Loucy (cell line): Measurements from ENCODE around the gene EXOSC3.
A peak's percentile ranks its signal among the peaks of the same experiment; 100 is the strongest.

ENCODE experiments used
- H2AFZ ChIP-seq: fragments of 200-600 bp; sonication (generic); 2 replicates; pipeline ENCODE4 v1.6.0; 2016; ENCODE audit warnings: antibody characterized with exemption, mild to moderate bottlenecking, low read length, moderate library complexity
- H3F3A ChIP-seq: fragments of 200-600 bp; 2 replicates; pipeline ENCODE4 v1.6.0; 2016; ENCODE audit warnings: antibody characterized with exemption, low read depth, mild to moderate bottlenecking
- H3K27me3 ChIP-seq: fragments of 200-600 bp; sonication (generic); 2 replicates; pipeline ENCODE4 v1.6.1; 2014; ENCODE audit warnings: low read length, mild to moderate bottlenecking; ENCODE audit not compliant: insufficient read depth, poor library complexity, severe bottlenecking
- H3K36me3 ChIP-seq: fragments of 200-600 bp; sonication (generic); 2 replicates; pipeline ENCODE4 v1.6.1; 2016; ENCODE audit warnings: low read length; ENCODE audit not compliant: insufficient read depth
- H3K4me1 ChIP-seq: fragments of 200-600 bp; sonication (generic); 2 replicates; pipeline ENCODE4 v1.5.1; 2014; ENCODE audit warnings: low read length, mild to moderate bottlenecking; ENCODE audit not compliant: insufficient read depth, poor library complexity, severe bottlenecking
- H3K4me2 ChIP-seq: fragments of 200-600 bp; sonication (generic); 2 replicates; pipeline ENCODE4 v1.6.0; 2014; ENCODE audit warnings: antibody characterized with exemption, low read length, low read depth, mild to moderate bottlenecking; ENCODE audit not compliant: poor library complexity, severe bottlenecking
- H3K4me3 ChIP-seq: fragments of 200-600 bp; sonication (generic); 2 replicates; pipeline ENCODE4 v1.5.1; 2014; ENCODE audit warnings: low read length, mild to moderate bottlenecking, mixed read lengths; ENCODE audit not compliant: poor library complexity, severe bottlenecking
- H3K79me2 ChIP-seq: fragments of 200-600 bp; sonication (generic); 2 replicates; pipeline ENCODE4 v1.6.1; 2014; ENCODE audit warnings: low read length; ENCODE audit not compliant: insufficient read depth
- H3K9ac ChIP-seq: fragments of 200-600 bp; sonication (generic); 2 replicates; pipeline ENCODE4 v1.6.0; 2014; ENCODE audit warnings: mild to moderate bottlenecking, low read depth, low read length, moderate library complexity; ENCODE audit not compliant: poor library complexity, severe bottlenecking
- H3K9me2 ChIP-seq: fragments of 200-600 bp; sonication (generic); replicated peaks from 2 replicates; pipeline ENCODE4 v1.6.1; 2016; ENCODE audit warnings: low read depth, low read length, mixed read lengths
- H3K9me3 ChIP-seq: fragments of 200-600 bp; sonication (generic); 2 replicates; pipeline ENCODE4 v1.6.1; 2014; ENCODE audit warnings: mild to moderate bottlenecking, antibody characterized with exemption, low read length, low read depth; ENCODE audit not compliant: insufficient read depth
- H4K20me1 ChIP-seq: fragments of 200-600 bp; sonication (generic); 2 replicates; pipeline ENCODE4 v1.6.0; 2014; ENCODE audit warnings: antibody characterized with exemption, low read length, mild to moderate bottlenecking; ENCODE audit not compliant: insufficient read depth, poor library complexity, severe bottlenecking
- EZH2phosphoT487 ChIP-seq: fragments of 200-600 bp; IDR thresholded peaks from 2 replicates; pipeline ENCODE4 v1.6.1; 2018; ENCODE audit warnings: antibody characterized with exemption, mild to moderate bottlenecking, moderate library complexity, borderline replicate concordance
- TF ChIP-seq, protein P1 (sequence below): fragments of 200-600 bp; sonication (generic); conservative IDR thresholded peaks from 2 replicates; pipeline ENCODE4 v1.5.1; 2014; ENCODE audit warnings: mild to moderate bottlenecking, antibody characterized with exemption, low read length

The EXOSC3 gene

GRCh38 chr9:37746448-37747270 is 38.2 kb downstream of the EXOSC3 start:
- Histone ChIP-seq H3K79me2 (no peaks in the 10 kb centered on the region), H3K9ac (no peak overlapping the region), H3F3A (no peaks in the 10 kb centered on the region), H3K27me3 (no peaks in the 10 kb centered on the region), H3K4me2 (no peak overlapping the region), H3K36me3 (no peaks in the 10 kb centered on the region), H3K9me3 (no peaks in the 10 kb centered on the region), H3K4me3 (no peak overlapping the region), H3K4me1 (no peaks in the 10 kb centered on the region), H4K20me1 (no peaks in the 10 kb centered on the region), H2AFZ (0 out of 2 replicates have a peak overlapping the region, but pooled peaks have one; percentile 63), H3K9me2 (no peaks in the 10 kb centered on the region)
- TF ChIP-seq EZH2phosphoT487, result no peak
- TF ChIP-seq, protein P1, sequence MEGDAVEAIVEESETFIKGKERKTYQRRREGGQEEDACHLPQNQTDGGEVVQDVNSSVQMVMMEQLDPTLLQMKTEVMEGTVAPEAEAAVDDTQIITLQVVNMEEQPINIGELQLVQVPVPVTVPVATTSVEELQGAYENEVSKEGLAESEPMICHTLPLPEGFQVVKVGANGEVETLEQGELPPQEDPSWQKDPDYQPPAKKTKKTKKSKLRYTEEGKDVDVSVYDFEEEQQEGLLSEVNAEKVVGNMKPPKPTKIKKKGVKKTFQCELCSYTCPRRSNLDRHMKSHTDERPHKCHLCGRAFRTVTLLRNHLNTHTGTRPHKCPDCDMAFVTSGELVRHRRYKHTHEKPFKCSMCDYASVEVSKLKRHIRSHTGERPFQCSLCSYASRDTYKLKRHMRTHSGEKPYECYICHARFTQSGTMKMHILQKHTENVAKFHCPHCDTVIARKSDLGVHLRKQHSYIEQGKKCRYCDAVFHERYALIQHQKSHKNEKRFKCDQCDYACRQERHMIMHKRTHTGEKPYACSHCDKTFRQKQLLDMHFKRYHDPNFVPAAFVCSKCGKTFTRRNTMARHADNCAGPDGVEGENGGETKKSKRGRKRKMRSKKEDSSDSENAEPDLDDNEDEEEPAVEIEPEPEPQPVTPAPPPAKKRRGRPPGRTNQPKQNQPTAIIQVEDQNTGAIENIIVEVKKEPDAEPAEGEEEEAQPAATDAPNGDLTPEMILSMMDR, result no peak

- Histone ChIP-seq H3K9me3 (no peaks in the 10 kb centered on the region), H3K9me2 (no peaks in the 10 kb centered on the region), H3K27me3 (no peaks in the 10 kb centered on the region), H3F3A (no peaks in the 10 kb centered on the region), H4K20me1 (no peaks in the 10 kb centered on the region), H3K4me2 (no peak overlapping the region), H3K79me2 (no peaks in the 10 kb centered on the region), H3K9ac (no peak overlapping the region), H3K36me3 (no peaks in the 10 kb centered on the region), H3K4me3 (no peak overlapping the region), H2AFZ (no peak overlapping the region; the same call in 1 of the 2 replicates), H3K4me1 (no peaks in the 10 kb centered on the region)
- TF ChIP-seq, protein P1, result no peak
- TF ChIP-seq EZH2phosphoT487, result no peak
These were observed 38.9 kb downstream of the EXOSC3 start for GRCh38 chr9:37745970-37746369.

- H3F3A ChIP-seq, result no peaks in the 10 kb centered on the region
- no peaks in the 10 kb centered on the region for H4K20me1 ChIP-seq
- no peak overlapping the region for H3K4me3 ChIP-seq
- H3K4me2 ChIP-seq, result no peak overlapping the region
- no peaks in the 10 kb centered on the region for H3K9me3 ChIP-seq
- H3K9me2 ChIP-seq, result no peaks in the 10 kb centered on the region
- TF ChIP-seq EZH2phosphoT487, result no peak
- TF ChIP-seq, protein P1, result no peak
- H3K9ac ChIP-seq, result no peak overlapping the region
- no peaks in the 10 kb centered on the region for H3K79me2 ChIP-seq
- H3K27me3 ChIP-seq, result no peaks in the 10 kb centered on the region
- H3K36me3 ChIP-seq, result no peaks in the 10 kb centered on the region
- H3K4me1 ChIP-seq, result no peaks in the 10 kb centered on the region
- H2AFZ ChIP-seq, result no peak overlapping the region
These were observed 44.1 kb downstream of the EXOSC3 start for GRCh38 chr9:37740631-37741328.
